ENCODE results near the gene MANF.

MANF gene

DNA sequence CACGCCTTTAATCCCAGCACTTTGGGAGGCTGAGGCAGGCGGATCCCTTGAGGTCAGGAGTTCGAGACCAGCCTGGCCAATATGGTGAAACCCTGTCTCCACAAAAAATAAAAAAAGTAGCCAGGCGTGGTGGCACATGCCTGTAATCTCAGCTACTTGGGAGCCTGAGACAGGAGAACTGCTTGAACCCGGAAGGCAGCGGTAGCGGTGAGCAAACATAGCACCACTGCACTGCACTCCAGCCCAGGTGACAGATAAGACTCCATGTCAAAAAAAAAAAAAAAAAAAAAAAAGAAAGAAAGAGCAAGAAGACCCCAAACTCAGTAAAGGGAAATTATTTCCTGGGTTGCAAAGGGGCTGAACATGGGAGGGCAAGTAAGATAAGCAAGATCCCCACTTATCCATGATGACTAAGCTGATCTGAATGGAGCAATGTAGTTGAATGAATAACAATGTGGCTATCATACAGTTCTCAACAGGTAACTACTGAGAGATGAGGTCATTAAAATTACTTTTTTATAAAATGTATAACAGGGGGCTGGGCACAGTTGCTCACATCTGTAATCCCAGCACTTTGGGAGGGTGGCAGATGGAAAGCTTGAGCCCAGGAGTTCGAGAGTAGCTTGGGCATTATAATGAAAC lies 52.0 kb downstream of the MANF start:
- no peak for DNase-seq

All from NCI-H2171 treated with DMSO at 0.1 percent for 48 hours (cell line).